Mesothelial cell of epicardium (in vitro differentiated cells): ENCODE results near the gene PAPSS1. TPM values are rescaled to one million over a fixed set of nuclear protein-coding genes. Genes with fewer than 3 reads are reported as not detected.

Experiments
- DNase-seq, 2 experiments: peaks; one replicate each; pipeline ENCODE4 v3.0.0; 2021; ENCODE audit warnings: low spot score in 2 of 2; ENCODE audit not compliant: unreplicated experiment in 2 of 2
- H3K27ac Mint-ChIP-seq: 2 replicates; pipeline ENCODE4 v1.8.0; 2021; ENCODE audit warnings: mixed read lengths
- H3K27me3 Mint-ChIP-seq: 2 replicates; pipeline ENCODE4 v1.8.0; 2021; ENCODE audit warnings: low read depth, mixed read lengths
- H3K36me3 Mint-ChIP-seq: 2 replicates; pipeline ENCODE4 v1.8.0; 2021; ENCODE audit warnings: mixed read lengths
- H3K4me1 Mint-ChIP-seq: 2 replicates; pipeline ENCODE4 v1.8.0; 2021; ENCODE audit warnings: mixed read lengths
- H3K4me3 Mint-ChIP-seq: 2 replicates; pipeline ENCODE4 v1.8.0; 2021; ENCODE audit warnings: mild to moderate bottlenecking, moderate library complexity, mixed read lengths
- H3K9me3 Mint-ChIP-seq: 2 replicates; pipeline ENCODE4 v1.8.0; 2021; ENCODE audit warnings: mixed read lengths
- CTCF ChIP-seq: fragments of 200-600 bp; sonication (generic); IDR thresholded peaks from one replicate; pipeline ENCODE4 v1.5.0; 2021; ENCODE audit warnings: antibody characterized with exemption; ENCODE audit not compliant: unreplicated experiment
- total RNA-seq: library from RNA; stranded (reverse); gene quantifications from 3 replicates; pipeline ENCODE4 v1.2.1, GENCODE V29; 2021

Gene PAPSS1
- 76.1 to 81.5 TPM (median 78.5 TPM) in 3 replicates for total RNA-seq

- H3K9me3 Mint-ChIP-seq, result no peaks in the 10 kb centered on the region
- H3K4me1 Mint-ChIP-seq, result peaks cover 33% of the 10 kb centered on the region
- peak within 1 kb of the TSS; percentile 99 for H3K27ac Mint-ChIP-seq
- H3K27me3 Mint-ChIP-seq, result no peaks in the 10 kb centered on the region
- peak within 1 kb of the TSS; percentile 97 for H3K4me3 Mint-ChIP-seq
- no peak for TF ChIP-seq CTCF
- H3K36me3 Mint-ChIP-seq, result no peaks in the 10 kb centered on the region
- DNase-seq, result peak; percentile 95 to 97
Measured at GRCh38 chr4:107719922-107720722, at the start of gene PAPSS1. Gene PAPSS1 (minus strand): TSS chr4:107720234. CDS start chr4:107720179, 55 bp downstream.

GRCh38 chr4:107760281-107760947 lies 40.4 kb upstream of the PAPSS1 start:
- Mint-ChIP-seq H3K27ac (no peak overlapping the region), H3K9me3 (no peaks in the 10 kb centered on the region), H3K27me3 (no peaks in the 10 kb centered on the region), H3K36me3 (no peaks in the 10 kb centered on the region), H3K4me1 (peaks cover 6% of the 10 kb centered on the region), H3K4me3 (no peak overlapping the region)
- DNase-seq, result no peak
- TF ChIP-seq CTCF, result no peak

GRCh38 chr4:107757864-107758476 lies 37.9 kb upstream of the PAPSS1 start:
- Mint-ChIP-seq H3K9me3 (no peaks in the 10 kb centered on the region), H3K27me3 (peaks cover 3% of the 10 kb centered on the region), H3K27ac (no peak overlapping the region), H3K4me3 (no peak overlapping the region), H3K36me3 (no peaks in the 10 kb centered on the region), H3K4me1 (peaks cover 6% of the 10 kb centered on the region)
- no peak for DNase-seq
- peak; percentile 84 for TF ChIP-seq CTCF

GRCh38 chr4:107757283-107757682 lies 37.2 kb upstream of the PAPSS1 start:
- peaks cover 6% of the 10 kb centered on the region for H3K27me3 Mint-ChIP-seq
- H3K36me3 Mint-ChIP-seq, result no peaks in the 10 kb centered on the region
- no peak for TF ChIP-seq CTCF
- DNase-seq, result no peak
- no peak overlapping the region for H3K27ac Mint-ChIP-seq
- no peaks in the 10 kb centered on the region for H3K9me3 Mint-ChIP-seq
- H3K4me1 Mint-ChIP-seq, result peaks cover 6% of the 10 kb centered on the region
- H3K4me3 Mint-ChIP-seq, result no peak overlapping the region

- no peak overlapping the region for H3K4me3 Mint-ChIP-seq
- no peak overlapping the region for H3K27ac Mint-ChIP-seq
- H3K27me3 Mint-ChIP-seq, result peaks cover 11% of the 10 kb centered on the region
- H3K36me3 Mint-ChIP-seq, result no peaks in the 10 kb centered on the region
- no peaks in the 10 kb centered on the region for H3K9me3 Mint-ChIP-seq
- TF ChIP-seq CTCF, result no peak
- no peak for DNase-seq
- peaks cover 6% of the 10 kb centered on the region for H3K4me1 Mint-ChIP-seq
Measured at GRCh38 chr4:107755841-107756356, 35.9 kb upstream of the PAPSS1 start.
